ENCODE measurements around the gene SPDYE17.
"Not testable (repeated sequence)": the region's sequence is repeated elsewhere in the genome, so short reads cannot be mapped to it uniquely, and the experiment has no call there.

SPDYE17 gene

GRCh38 chr7:76998764-76999450, 33.3 kb downstream of the SPDYE17 start:
- not testable (repeated sequence) for H3K4me3 ChIP-seq (ENCODE audit: low read depth, low read length)

DNA sequence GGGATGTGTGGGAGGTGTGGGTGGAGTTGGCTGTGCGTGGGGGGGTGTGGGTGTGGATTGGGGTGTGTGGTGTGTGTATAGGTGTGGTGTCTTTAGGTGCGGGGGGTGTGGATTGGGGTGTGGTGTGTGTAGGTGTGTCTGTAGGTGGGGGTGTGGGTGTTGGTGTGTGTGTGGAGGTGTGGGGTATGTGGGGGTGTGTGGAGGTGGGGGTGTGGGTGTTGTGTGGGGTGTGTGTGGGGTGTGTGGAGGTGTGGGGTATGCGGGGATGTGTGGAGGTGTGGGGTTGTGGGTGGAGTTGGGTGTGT, 33.9 kb downstream of the SPDYE17 start:
- H3K4me3 ChIP-seq (ENCODE audit: low read depth, low read length): no peak overlapping the region
- TF ChIP-seq, protein P1, sequence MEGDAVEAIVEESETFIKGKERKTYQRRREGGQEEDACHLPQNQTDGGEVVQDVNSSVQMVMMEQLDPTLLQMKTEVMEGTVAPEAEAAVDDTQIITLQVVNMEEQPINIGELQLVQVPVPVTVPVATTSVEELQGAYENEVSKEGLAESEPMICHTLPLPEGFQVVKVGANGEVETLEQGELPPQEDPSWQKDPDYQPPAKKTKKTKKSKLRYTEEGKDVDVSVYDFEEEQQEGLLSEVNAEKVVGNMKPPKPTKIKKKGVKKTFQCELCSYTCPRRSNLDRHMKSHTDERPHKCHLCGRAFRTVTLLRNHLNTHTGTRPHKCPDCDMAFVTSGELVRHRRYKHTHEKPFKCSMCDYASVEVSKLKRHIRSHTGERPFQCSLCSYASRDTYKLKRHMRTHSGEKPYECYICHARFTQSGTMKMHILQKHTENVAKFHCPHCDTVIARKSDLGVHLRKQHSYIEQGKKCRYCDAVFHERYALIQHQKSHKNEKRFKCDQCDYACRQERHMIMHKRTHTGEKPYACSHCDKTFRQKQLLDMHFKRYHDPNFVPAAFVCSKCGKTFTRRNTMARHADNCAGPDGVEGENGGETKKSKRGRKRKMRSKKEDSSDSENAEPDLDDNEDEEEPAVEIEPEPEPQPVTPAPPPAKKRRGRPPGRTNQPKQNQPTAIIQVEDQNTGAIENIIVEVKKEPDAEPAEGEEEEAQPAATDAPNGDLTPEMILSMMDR (IDR thresholded peaks at IDR 0.05; ENCODE audit: borderline replicate concordance, insufficient read depth, low read depth, low read length): no peak

GRCh38 chr7:76997381-76998284, 34.5 kb downstream of the SPDYE17 start:
- H3K4me3 ChIP-seq (ENCODE audit: low read depth, low read length): no peak overlapping the region
- TF ChIP-seq, protein P1 (IDR thresholded peaks at IDR 0.05; ENCODE audit: borderline replicate concordance, insufficient read depth, low read depth, low read length): no peak

- not testable (repeated sequence) for H3K4me3 ChIP-seq (ENCODE audit: low read depth, low read length)
Observed at GRCh38 chr7:76996932-76997331, 35.2 kb downstream of the SPDYE17 start.

- not testable (repeated sequence) for H3K4me3 ChIP-seq (ENCODE audit: low read depth, low read length)
Observed at GRCh38 chr7:76994286-76994685, 37.9 kb downstream of the SPDYE17 start.

DNA sequence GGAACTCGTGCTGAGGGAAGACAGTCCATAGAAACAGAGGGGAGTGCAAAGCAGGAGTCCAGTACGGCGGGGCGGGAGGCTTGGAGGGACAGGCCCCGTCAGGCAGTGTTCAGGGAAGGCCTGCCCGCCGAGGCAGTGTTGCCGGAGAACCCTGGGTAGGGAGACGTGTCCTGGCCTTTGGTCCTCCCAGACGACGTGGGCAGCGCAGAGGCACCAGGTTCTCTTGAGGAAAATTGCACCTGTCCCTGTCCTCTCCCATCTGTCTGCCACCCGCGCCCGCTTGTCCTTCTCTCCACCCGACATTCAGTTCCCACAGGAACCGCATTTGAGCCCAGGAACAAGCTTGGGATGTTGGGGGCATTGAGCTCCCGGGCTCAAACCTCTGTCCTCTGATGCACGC, 38.3 kb downstream of the SPDYE17 start:
- H3K4me3 ChIP-seq (ENCODE audit: low read depth, low read length): not testable (repeated sequence)

DNA sequence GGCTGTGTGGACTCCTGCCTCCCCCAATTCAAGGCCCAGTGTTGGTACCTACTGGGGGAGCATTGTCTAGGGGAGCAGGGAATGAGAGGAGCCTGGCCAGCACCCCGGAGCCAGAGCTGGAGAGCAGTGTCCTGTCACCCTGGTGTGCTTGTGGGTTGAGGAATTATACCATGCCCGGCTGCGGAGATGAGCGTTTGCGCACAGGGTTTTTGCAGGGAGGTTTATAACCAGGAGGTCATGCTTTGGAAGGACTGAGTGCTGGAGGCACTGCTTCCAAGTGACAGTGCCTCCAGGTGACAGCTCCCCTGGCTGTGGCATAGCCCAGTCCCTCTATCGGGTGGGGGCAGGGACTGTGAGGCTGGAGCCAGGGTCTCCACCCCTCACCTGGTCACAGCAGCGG, 39.3 kb downstream of the SPDYE17 start:
- H3K4me3 ChIP-seq (ENCODE audit: low read depth, low read length): not testable (repeated sequence)

DNA sequence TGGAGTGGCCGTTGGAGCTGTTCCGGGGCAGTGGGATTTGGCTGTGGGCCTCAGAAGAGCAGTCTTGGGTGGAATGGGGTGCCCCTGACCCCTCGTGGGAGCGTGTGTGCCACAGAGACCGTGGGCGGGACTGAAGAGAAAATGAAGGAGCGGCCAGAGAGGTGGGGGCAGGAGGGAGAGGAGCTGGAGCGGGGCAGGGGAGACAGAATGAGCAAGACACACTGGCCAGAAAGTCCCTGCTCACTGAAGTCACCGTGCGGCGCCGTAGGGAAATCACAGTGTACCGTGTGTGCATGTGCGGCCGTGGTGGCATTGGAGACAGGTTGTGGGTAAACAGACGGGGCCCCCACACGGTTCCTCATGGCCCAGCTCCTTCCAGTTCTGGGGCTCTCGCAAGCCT, 40.0 kb downstream of the SPDYE17 start:
- H3K4me3 ChIP-seq (ENCODE audit: low read depth, low read length): not testable (repeated sequence)

GRCh38 chr7:76990202-76990601, 42.0 kb downstream of the SPDYE17 start:
- H3K4me3 ChIP-seq (ENCODE audit: low read depth, low read length): not testable (repeated sequence)

DNA sequence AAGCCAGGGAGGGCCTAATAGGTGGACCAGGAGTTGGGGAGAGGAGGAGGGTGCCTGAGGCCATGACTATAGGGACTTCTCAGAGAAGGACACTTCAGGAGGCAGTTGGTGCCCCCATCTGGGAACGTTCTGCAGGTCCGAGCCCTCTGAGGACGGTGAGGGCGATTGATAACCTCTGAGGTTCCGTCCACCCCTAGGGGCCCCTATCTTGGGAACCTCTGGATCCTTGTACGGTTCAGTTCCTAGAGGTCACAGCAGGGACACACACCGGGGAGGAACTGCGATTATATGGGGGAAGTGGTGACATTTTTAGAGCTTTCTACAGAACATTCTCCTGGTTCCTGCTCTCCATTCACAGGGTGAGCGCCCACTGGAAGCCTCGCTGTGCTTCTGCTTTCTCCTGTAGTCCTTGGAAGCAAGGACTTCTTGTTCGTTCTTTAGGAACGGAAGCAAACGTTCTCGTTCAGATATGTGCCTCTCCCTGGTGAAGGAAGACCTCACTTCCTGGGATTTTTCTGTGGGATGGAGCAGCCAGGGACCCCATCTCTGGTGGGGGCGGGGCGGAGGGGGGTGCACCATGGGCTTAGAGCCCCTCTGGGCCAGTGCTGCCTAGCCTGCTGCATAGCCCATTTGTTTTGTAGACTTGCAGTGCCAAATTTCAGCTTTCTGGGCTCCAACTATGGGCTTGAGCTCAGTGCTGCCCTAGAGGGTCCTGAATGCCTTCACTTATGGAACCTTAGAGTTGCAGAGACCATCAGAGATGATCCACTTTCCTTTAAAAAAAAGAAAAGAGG, 46.0 kb downstream of the SPDYE17 start:
- H3K4me3 ChIP-seq (ENCODE audit: low read depth, low read length): not testable (repeated sequence)

GRCh38 chr7:76984784-76985136, 47.4 kb downstream of the SPDYE17 start:
- H3K4me3 ChIP-seq (ENCODE audit: low read depth, low read length): not testable (repeated sequence)

- not testable (repeated sequence) for H3K4me3 ChIP-seq (ENCODE audit: low read depth, low read length)
Observed at GRCh38 chr7:76983937-76984783, 48.0 kb downstream of the SPDYE17 start.

GRCh38 chr7:76983333-76983732, 48.8 kb downstream of the SPDYE17 start:
- not testable (repeated sequence) for H3K4me3 ChIP-seq (ENCODE audit: low read depth, low read length)

DNA sequence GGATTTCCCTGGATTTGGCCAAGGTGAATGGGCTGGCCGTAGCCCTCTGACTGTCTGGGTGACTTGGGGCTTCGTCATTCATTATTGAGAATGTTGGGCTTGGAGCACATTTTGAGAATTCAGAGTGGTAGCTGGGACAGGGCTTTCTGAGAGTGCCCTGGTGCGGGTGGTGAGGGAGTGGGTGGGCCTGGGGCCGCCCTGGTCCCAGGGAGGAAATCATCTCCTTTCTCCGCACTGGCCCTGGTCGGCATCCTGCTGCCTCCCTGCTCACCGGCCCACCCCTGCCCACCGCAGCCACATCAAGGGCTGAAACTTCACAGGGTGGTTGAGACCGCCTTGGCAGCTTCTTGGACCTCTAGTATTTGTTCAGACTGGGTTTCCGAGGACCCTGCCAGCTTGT, 49.7 kb downstream of the SPDYE17 start:
- not testable (repeated sequence) for H3K4me3 ChIP-seq (ENCODE audit: low read depth, low read length)

GRCh38 chr7:76981187-76981970, 50.8 kb downstream of the SPDYE17 start:
- H3K4me3 ChIP-seq (ENCODE audit: low read depth, low read length): not testable (repeated sequence)

GRCh38 chr7:76980576-76980975, 51.6 kb downstream of the SPDYE17 start:
- H3K4me3 ChIP-seq (ENCODE audit: low read depth, low read length): not testable (repeated sequence)

Measured in GM12875 (cell line).